Prostate gland (tissue), 2 donors: Measurements from ENCODE around the gene RNF149. TPM values are rescaled to one million over a fixed set of nuclear protein-coding genes. Genes with fewer than 3 reads are reported as not detected.
A peak's percentile ranks its signal among the peaks of the same experiment; 100 is the strongest.

Source experiments
- DNase-seq: peaks from one replicate; pipeline ENCODE4 v3.0.0-alpha.2; 2019; ENCODE audit warnings: low spot score
- H3K27ac ChIP-seq, 2 donors: fragments of 200-600 bp; sonication (generic); 2 replicates each; pipeline ENCODE4 v1.5.1; 2017 to 2019
- H3K27me3 ChIP-seq: fragments of 200-600 bp; sonication (generic); replicated peaks from 2 replicates; pipeline ENCODE4 v1.5.1; 2019; ENCODE audit not compliant: insufficient read depth
- H3K36me3 ChIP-seq, 2 donors: fragments of 200-600 bp; sonication (generic); 1 replicate in 1 of 2; 2 replicates in 1 of 2; pipeline versions ENCODE4 v1.5.1 to v1.8.1; 2017 to 2019
- H3K4me1 ChIP-seq: fragments of 200-600 bp; sonication (generic); replicated peaks from 2 replicates; pipeline ENCODE4 v1.5.1; 2019
- H3K4me3 ChIP-seq, 2 donors: fragments of 200-600 bp; sonication (generic); 2 replicates each; pipeline ENCODE4 v1.5.1; 2017 to 2019
- H3K9me3 ChIP-seq: fragments of 200-600 bp; sonication (generic); 2 replicates; pipeline ENCODE4 v1.5.1; 2017
- CTCF ChIP-seq, 4 experiments: fragments of 200-600 bp in 2 of 4; fragments of 450-650 bp in 2 of 4; sonication (generic) in 2 of 4; IDR thresholded peaks; 1 replicate in 3 of 4; 2 replicates in 1 of 4; pipeline ENCODE4 v1.5.1; 2016 to 2019; ENCODE audit warnings: antibody characterized with exemption in 4 of 4, mild to moderate bottlenecking in 2 of 4, moderate library complexity in 2 of 4
- POLR2A ChIP-seq: fragments of 450-650 bp; IDR thresholded peaks from one replicate; pipeline ENCODE4 v1.6.1; 2016; ENCODE audit warnings: antibody characterized with exemption, mild to moderate bottlenecking
- POLR2AphosphoS5 ChIP-seq: sonication (generic); formaldehyde crosslinking; IDR thresholded peaks from one replicate; pipeline ENCODE4 v1.6.1; 2017; ENCODE audit warnings: antibody characterized with exemption
- WGBS: methylation state at CpG from one replicate; pipeline ENCODE4 v1.1.5; 2018; 5-methylcytosine and 5-hydroxymethylcytosine counted together
- intact Hi-C: fragments of 100-400 bp; cut with DNase I; formaldehyde crosslinking; loops from one replicate; pipeline ENCODE4 v1.14.2; 2022
- total RNA-seq, 2 donors: library from RNA; depleted of rRNA; stranded (reverse); fragments of >200 nt; gene quantifications; one replicate each; pipeline ENCODE4 v1.1.0, GENCODE V29; 2016

RNF149 gene
- 10 to 100 TPM; 57.2 to 75.4 TPM for total RNA-seq

- peak; percentile 90 for DNase-seq
- intact Hi-C loops, result no loop called here
- WGBS, result 3% methylated on average over 75 of the region's 76 CpGs
- Histone ChIP-seq H3K4me3 (peak within 1 kb of the TSS; percentile 96 to 99), H3K27me3 (no peaks in the 10 kb centered on the region), H3K36me3 (no peaks in the 10 kb centered on the region), H3K9me3 (no peaks in the 10 kb centered on the region), H3K4me1 (peaks cover 13% of the 10 kb centered on the region), H3K27ac (peak within 1 kb of the TSS; percentile 87 to 91)
- TF ChIP-seq POLR2AphosphoS5, result peak; percentile 92
- peak in 2 of 4 experiments; percentile 50 to 51 for TF ChIP-seq CTCF (IDR thresholded peaks at IDR 0.05)
- peak; percentile 99 for TF ChIP-seq POLR2A
Measured at GRCh38 chr2:101308432-101309210, at the start of gene RNF149. Gene RNF149, minus strand, starts transcription at chr2:101308701. Its CDS starts 113 bp downstream, at chr2:101308588.

- intact Hi-C loops, result no loop called here
- Histone ChIP-seq H3K4me1 (no peaks in the 10 kb centered on the region), H3K4me3 (no peak overlapping the region), H3K27ac (no peak overlapping the region), H3K36me3 (no peaks in the 10 kb centered on the region), H3K9me3 (no peaks in the 10 kb centered on the region), H3K27me3 (no peaks in the 10 kb centered on the region)
- no peak for DNase-seq
- no peak for TF ChIP-seq POLR2A
- no peak for TF ChIP-seq POLR2AphosphoS5
- no peak for TF ChIP-seq CTCF (IDR thresholded peaks at IDR 0.05)
Measured at GRCh38 chr2:101357376-101357775, 48.9 kb upstream of the RNF149 start.

- intact Hi-C loops, result no loop called here
- no peaks in the 10 kb centered on the region for H3K36me3 ChIP-seq
- 78% methylated on average over 2 of the region's 2 CpGs for WGBS
Measured at GRCh38 chr2:101356521-101356920, 48.0 kb upstream of the RNF149 start.

GRCh38 chr2:101356055-101356454, 47.6 kb upstream of the RNF149 start:
- no peak for DNase-seq
- Histone ChIP-seq H3K4me1 (no peaks in the 10 kb centered on the region), H3K27me3 (no peaks in the 10 kb centered on the region), H3K4me3 (no peak overlapping the region), H3K9me3 (no peaks in the 10 kb centered on the region), H3K27ac (no peak overlapping the region), H3K36me3 (no peaks in the 10 kb centered on the region)
- 85% methylated on average over 6 of the region's 6 CpGs for WGBS
- no peak for TF ChIP-seq CTCF (IDR thresholded peaks at IDR 0.05)
- no peak for TF ChIP-seq POLR2AphosphoS5
- TF ChIP-seq POLR2A, result no peak
- intact Hi-C loops, result no loop called here

More at GRCh38 chr2:101356521-101356920, 48.0 kb upstream of the RNF149 start:
- Histone ChIP-seq H3K9me3 (no peaks in the 10 kb centered on the region), H3K27me3 (no peaks in the 10 kb centered on the region), H3K4me3 (no peak overlapping the region), H3K27ac (no peak overlapping the region), H3K4me1 (no peaks in the 10 kb centered on the region)
- TF ChIP-seq POLR2AphosphoS5 (no peak), CTCF (IDR thresholded peaks at IDR 0.05) (no peak), POLR2A (no peak)
- DNase-seq, result no peak
